HK-2 (cell line): ENCODE results near the gene RAP1GAP.
A peak's percentile ranks its signal among the peaks of the same experiment; 100 is the strongest.
"Not testable (repeated sequence)": the region's sequence is repeated elsewhere in the genome, so short reads cannot be mapped to it uniquely, and the experiment has no call there.

Experiments
- DNase-seq: peaks from one replicate; pipeline ENCODE4 v3.0.0-alpha.2; 2018; ENCODE audit not compliant: unreplicated experiment

The RAP1GAP gene

GRCh38 chr1:21644348-21644747 is 24.8 kb downstream of the RAP1GAP start:
- DNase-seq, result no peak

GRCh38 chr1:21643624-21644023 is 25.5 kb downstream of the RAP1GAP start:
- DNase-seq, result no peak

GRCh38 chr1:21641967-21642739 is 27.0 kb downstream of the RAP1GAP start:
- DNase-seq, result no peak

- DNase-seq, result no peak
These were observed 27.6 kb downstream of the RAP1GAP start for GRCh38 chr1:21641537-21641936.

- no peak for DNase-seq
These were observed 28.1 kb downstream of the RAP1GAP start for GRCh38 chr1:21641076-21641475.

- DNase-seq, result no peak
These were observed 28.5 kb downstream of the RAP1GAP start for GRCh38 chr1:21640653-21641052.

DNA sequence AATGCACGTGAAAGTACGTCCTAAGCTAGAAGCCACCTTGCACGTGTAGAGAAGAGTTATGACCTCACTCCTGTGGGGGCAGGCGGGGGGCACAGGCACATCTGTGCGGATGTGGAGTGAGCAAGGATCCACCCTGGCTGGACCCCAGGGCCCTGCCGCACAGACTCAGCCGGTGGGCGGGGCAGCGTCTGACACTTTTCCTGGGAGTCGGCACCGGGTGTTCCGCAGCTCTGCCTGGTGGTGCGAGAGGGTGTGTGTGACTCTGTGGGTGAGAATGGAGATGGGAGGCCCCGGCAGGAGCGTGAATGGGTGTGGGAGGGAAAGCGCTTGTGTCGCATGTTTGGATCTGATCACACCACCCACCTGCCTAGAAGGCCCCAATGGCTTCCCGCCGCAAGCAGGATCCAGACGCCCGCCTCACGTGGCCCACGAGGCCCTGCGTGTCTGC is 29.5 kb downstream of the RAP1GAP start:
- DNase-seq, result no peak

DNA sequence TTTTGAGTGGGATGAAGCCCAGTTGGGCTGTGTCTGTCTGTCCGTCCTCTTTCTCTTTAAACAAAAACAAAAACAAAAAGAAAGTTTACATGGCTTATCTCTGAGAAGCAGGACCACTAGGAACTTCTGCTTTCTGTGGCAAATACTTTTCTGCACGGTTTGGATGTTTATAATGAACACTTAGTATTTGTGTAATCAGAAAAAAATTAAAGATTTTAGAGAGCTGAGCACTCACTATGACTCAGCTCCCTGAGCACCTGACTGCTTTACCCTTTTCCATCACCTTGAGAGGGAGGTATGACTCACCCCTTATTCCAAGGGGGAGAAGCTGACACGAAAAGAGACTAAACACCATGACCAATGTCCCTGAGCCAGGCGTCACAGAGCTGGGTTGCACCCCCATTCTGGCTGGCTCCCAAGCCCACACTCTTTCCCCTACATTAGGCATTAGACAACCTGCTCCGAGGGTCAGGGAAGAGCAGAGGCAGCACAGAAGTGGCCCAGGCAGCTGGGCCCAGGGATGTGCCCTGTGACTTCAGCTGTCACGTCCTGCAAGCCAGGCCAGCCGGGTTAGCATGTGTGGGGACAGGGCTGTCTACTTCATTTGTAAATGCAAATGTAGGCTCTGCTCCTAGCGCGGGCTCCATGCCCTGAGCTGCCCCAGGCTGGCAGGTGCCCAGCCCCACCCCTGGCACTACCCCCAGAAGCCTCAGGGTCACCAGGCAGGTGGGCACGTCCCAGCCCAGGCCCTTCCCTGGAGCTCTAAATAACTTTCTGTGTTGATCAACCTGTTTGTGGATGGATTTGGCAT is 30.4 kb downstream of the RAP1GAP start:
- peak; percentile 77 for DNase-seq

- DNase-seq, result no peak
These were observed 31.6 kb downstream of the RAP1GAP start for GRCh38 chr1:21637514-21637913.

DNA sequence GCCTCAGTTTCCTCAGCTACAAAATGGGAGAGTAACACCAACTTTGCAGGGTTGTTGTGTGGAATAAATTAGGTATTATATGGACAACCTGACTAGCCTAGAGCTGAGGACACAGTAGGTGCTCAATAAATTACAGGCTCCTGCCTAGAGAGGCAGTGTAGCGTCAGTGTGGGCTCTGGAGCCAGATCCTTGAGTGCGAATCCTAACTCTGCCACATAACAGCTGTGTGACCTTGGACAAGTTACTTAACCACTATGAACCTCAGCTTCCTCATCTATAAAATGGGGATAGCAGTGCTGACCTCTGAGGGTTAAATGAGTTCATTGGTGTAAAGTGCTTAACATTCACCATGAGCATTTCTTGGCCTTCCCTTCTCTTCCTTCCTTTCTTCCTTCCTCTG is 33.1 kb downstream of the RAP1GAP start:
- no peak for DNase-seq

- DNase-seq, result peak; percentile 35
These were observed 34.2 kb downstream of the RAP1GAP start for GRCh38 chr1:21634806-21635535.

DNA sequence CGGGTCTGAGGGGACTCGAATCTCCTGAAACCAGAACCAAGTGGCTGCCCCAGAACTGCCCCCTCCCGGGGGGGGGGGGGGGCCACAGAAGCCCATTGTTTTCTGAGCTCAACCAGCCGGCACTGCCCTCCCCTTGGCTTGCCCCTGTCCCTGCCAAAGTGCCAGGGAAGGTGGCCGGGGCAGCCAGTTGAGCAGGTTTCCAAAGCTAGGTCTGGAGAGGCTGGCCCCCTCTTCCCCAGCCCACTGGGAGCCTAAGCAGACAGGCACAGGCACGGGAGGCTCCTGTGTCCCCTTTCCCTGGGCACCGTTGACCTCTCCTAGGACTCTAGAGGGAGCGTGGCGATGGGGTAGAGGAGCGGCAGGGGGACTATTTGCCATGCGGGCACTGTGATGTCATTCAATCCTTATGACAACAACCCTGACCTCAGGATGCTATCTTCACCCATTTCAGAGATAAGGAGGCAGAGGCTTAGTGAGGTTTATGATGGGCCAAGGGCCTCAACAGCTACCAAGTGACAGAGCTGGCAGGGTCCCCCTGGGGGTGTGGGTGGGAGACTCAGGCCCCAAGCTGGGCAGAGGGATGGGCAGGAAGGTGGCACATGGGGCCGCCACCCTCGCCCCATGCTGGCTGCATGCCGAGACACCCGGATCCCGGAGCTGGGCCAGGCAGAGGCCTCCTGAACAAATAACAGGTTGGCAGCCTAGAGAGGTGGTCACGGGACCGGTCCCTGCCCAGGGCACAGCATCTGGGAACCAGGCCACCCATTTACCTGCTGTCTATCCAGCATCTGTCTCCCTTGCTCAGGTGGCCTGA is 35.0 kb downstream of the RAP1GAP start:
- no peak for DNase-seq

DNA sequence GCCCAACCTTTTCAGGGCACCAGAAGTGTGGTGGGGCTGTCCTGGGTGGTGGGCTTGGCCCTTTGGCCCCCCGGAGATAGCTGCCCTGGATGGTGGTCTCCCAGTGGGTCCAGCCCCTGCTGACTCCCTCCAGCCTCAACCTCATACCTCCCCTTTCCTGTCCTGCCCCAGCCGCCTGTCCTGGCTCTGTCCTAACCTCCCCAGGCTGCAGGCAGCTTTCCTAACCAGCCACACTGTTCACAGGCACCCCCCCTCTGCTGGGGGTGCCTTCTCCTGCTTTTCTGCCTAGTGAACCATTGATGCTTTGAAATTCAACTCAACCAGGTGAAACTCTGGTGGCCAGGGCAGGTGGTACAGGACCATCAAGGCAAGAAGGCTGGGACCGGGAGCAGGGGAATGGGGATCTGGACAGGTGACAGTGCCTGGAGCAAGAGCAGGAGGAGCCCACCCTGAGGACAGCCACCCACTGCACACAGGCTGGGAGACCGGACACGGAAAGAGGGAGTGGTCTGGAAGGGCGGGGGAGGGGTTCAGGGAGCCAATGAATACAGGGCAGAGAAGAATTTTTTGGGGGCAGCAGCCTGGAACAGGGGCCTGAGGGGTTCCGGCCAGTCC is 35.9 kb downstream of the RAP1GAP start:
- DNase-seq, result no peak

- no peak for DNase-seq
These were observed 36.9 kb downstream of the RAP1GAP start for GRCh38 chr1:21631944-21632887.

- DNase-seq, result not testable (repeated sequence)
These were observed 37.6 kb downstream of the RAP1GAP start for GRCh38 chr1:21631590-21631943.

DNA sequence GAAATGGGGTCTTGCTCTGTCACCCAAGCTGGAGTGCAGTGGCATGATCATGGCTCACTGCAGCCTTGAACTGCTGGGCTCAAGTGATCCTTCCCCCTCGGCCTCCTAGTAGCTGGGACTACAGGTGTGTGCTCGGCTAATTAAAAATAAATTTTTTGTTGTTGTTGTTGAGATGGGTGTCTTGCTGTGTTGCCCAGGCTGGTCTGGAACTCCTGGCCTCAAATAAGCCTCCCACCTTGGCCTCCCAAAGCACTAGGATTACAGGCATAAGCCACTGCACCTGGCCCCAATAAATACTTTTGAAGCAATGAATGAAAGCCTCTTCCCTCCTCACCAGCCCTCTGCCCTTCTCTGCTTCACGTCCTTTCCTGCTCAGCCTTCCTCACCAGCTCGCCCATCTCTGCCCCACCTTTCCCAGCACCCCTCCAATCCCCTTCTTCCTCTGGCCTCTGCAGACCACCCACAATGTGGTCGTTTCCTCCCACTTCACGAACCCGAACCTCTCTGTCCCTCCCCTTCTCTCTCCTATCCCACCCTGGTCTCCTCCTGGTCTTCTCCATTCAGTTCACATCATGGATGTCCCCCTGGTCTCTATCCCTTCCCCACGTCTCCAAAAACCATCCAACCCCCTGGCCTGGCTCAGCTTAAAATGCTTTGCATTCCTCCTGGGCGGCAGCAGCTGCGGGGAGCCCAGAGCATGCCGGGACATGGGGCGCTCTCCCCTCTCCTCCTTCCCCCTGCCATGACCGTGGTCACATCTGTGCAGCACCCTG is 38.4 kb downstream of the RAP1GAP start:
- no peak for DNase-seq

DNA sequence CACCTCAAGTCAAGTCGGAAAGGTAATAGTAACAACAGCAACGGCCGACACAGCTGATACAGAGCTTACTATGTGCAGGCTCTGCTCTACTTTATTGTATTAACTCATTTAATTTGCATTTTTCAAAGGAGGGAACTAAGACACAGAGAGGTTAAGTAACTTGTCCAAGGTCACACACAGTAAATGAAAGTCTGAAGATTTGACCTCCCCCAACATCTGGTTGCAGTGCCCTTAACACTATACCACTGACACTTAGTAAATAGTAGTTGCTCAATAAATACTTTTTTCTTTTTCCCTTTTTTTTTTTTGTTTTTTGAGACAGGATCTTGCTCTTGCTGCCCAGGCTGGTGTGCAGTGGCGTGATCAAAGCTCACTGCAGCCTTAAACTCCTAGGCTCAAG is 39.2 kb downstream of the RAP1GAP start:
- DNase-seq, result no peak

DNA sequence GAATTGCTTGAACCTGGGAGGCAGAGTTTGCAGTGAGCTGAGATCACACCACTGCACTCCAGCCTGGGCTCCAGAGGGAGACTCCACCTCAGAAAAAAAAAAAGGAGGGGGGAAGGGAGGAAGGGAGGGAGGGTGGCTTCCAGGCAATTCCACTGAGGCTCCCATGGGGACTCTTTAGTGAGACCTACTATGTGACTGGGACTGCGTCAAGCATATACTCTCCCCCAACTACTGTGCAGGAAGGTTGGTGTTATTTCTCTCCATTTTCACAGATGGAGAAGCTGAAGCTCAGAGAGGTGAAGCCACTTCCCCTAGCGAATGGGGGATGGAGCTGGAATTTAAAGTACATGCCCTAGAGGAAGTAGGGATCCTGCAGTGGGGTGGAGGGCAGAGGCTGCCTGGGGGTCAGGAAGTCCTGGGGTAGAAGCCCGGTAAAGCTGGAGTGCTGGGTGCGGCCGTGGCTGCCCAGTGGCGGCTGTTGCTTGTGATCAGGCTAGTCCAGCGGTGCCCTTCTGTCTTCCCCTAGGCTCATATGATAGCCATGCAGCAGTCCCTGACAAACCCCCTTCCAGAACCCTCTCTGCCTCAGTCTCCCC is 40.3 kb downstream of the RAP1GAP start:
- DNase-seq, result no peak

- DNase-seq, result no peak
These were observed 42.2 kb downstream of the RAP1GAP start for GRCh38 chr1:21626921-21627339.
